Cortex of kidney (tissue), 1 donor: ENCODE data around the gene TTLL11.

Experiments
- DNase-seq: peaks from one replicate; lab custom pipeline; 2025; lab: John Stamatoyannopoulos, UW

Gene TTLL11

DNA sequence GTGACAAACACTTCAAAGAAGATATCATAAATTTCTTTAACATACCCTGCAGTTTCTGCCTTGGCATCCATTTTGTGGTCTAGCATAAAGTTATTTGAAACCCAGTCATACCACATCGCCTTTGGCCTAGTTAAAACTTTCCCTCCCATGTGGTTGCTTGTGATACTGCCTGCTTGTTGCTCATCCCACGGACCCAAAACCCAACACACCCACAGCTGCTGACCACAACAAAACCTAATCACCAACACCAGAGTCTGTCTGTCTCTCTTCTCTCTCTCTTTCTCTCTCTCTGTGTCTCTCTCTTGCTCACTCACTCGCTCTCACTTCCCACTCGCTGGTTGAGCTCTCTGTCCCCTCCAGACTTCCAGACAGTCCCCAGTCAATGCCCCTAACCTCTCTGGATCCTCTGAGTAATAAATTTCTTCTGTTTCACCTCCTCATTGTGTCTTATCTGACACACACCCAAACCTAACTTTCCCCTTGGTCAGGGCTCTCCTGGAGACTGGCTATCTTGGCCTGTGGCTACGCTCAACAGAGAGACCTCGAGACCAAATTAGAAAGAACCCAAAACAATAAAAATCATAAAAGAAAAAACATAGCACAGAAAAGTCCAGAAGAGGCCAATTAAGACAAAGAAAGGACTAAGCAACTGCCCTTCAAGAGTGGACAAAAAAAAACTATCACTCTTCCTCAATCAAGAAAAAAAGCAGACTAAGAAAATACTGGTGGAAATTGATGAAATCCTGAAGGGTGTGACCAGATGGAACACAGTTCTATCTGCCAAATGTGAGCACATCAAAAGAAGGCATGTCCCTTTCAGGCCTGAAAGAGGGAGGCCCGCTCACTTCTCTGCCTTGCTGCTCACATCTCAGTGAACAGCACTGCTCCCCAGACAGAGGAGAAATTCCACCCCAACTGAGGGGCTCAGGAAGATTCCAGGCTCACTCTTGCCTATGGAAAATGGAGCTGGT lies 41.5 kb downstream of the TTLL11 start:
- no peak for DNase-seq

GRCh38 chr9:122050167-122050566 lies 42.9 kb downstream of the TTLL11 start:
- DNase-seq = no peak

DNA sequence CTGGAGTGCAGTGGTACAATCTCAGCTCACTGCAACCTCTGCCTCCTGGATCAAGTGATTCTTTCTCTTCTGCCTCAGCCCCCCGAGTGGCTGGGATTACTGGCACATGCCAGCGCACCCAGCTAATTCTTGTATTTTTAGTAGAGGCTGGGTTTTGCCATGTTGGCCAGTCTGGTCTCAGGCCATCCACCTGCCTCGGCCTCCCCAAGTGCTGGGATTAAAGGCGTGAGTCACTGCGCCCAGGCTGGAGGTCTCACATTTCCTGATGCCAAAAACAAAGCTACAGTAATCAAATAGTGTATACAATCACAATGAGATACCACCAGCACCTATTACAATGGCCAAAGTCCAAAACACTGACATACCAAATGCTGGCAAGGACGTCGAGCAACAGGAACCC lies 51.1 kb downstream of the TTLL11 start:
- no peak for DNase-seq

GRCh38 chr9:122040561-122041242 lies 52.4 kb downstream of the TTLL11 start:
- no peak for DNase-seq

DNA sequence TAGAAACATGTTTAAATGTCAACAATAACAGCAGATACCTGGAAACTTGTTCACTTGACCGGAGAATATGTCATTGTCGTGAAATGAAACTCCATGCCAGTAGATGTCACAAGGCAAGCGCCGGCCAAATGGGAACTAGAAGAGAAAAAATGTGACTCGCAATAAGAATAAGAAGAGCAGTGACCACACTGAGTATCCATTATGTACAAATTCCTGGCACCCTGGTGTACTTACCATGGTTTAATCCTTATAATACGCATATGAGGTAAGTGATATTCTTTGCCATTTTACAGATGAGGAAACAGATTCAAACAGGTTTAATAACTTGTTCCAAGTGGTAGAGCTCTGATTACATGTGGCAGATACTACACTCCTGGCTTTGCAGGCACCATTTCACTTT lies 53.9 kb downstream of the TTLL11 start:
- DNase-seq = no peak

DNA sequence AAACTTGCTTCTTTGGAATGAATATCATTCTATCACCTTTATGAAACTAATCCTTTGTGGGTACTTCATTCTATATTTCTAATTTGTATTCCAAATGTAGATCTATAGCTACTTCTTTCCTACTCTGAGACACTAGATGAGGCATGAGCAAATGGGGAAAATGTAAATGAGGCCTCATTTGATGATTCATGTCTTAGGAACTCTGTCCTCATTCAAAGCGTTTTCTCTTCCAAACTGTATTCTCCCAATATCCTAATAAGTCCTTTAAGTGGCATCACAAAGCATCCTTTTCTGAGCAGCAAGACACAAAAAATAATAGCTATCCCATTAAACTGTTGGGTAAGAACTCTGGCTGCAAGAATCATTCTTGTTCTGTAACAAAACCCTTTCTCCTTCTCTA lies 56.1 kb downstream of the TTLL11 start:
- no peak for DNase-seq

GRCh38 chr9:122036408-122036807 lies 56.7 kb downstream of the TTLL11 start:
- no peak for DNase-seq

DNA sequence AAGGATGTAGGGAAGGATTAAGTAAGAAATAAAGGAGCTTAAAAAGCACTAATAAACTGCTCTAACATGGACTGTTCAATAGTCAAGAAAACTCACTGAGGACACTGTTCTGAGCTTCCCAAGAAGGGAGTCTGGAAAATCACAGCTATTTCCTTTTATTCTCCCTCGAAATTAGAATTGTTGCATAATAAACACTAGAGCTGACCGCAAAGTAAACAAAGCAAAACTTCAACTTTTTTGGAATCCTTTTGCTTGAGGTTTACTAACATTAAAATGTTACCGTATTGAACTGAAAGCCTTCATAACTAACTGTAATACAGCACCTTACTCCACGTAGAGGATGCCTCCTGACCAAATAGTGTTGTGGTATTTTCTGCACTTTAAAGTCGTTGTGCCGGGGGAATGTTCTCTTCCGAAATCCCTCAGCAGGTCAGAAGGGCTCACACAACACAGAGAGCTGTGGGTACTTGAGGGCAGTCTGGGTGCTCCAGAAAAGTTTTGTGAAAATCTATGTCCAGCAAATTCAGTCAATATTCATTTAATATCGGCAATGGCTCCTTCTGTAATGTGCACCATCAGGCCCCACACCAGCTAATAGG lies 59.2 kb downstream of the TTLL11 start:
- DNase-seq = no peak

DNA sequence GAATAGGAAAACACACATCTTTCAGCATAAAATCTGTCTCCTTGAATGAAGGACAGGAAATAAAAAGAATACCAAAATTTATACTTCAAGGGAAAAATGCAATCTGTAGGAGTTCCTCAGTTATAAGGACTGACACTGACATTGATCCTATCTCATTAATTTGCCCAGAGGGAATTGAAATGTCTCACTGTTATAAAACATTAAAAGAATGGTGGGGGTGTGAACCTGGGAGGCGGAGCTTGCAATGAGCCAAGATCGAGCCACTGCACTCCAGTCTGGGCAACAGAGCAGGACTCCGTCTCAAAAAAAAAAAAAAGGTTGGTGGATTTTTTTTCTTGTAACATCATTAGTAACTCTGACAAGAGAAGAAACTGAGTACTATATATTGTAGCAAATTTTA lies 60.8 kb downstream of the TTLL11 start:
- no peak for DNase-seq

DNA sequence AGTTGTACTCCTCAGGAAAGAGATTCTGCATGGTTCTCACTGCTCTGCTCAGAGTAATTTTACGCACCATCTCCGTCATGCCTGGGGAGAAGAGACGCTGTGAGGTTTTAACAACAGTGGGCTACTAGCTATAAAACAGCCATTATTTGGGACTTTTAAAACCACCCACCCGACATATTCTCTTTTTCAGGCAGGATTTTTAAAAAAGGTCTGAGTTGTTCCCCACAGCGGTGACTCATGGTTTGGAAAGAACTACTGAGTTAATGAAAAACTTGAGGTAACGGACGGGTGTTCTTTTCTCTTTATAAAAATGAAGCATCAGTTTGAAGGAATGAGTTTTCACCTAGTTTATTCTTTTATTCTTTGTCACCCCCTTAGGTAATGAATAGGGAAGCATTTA lies 61.3 kb downstream of the TTLL11 start:
- no peak for DNase-seq

- DNase-seq = no peak
Observed at GRCh38 chr9:122031157-122031556, 62.0 kb downstream of the TTLL11 start.

GRCh38 chr9:122030357-122030756 lies 62.8 kb downstream of the TTLL11 start:
- no peak for DNase-seq

- no peak for DNase-seq
Observed at GRCh38 chr9:122029898-122030297, 63.2 kb downstream of the TTLL11 start.

- no peak for DNase-seq
Observed at GRCh38 chr9:122028089-122028488, 65.0 kb downstream of the TTLL11 start.

GRCh38 chr9:122020398-122020797 lies 72.7 kb downstream of the TTLL11 start:
- DNase-seq = no peak

- no peak for DNase-seq
Observed at GRCh38 chr9:122016744-122017143, 76.4 kb downstream of the TTLL11 start.

DNA sequence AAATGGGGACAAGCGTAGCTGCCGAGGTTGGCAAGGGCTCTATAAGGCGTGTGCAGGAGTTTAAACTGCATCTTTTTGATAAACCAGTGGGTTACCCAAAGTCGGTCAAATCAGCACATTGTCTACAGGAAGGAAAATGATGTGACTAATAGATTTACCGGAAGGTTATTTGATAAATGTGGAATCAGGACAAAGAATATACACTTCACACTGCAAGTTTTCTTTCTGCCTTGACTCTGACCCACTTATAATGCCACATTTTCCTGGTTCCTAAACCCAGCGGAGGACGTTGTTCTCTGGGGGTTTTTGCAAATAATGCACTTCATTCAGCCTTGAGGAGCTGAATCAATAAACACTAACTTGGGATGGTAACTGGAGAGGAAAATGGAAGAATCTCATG lies 76.8 kb downstream of the TTLL11 start:
- no peak for DNase-seq

DNA sequence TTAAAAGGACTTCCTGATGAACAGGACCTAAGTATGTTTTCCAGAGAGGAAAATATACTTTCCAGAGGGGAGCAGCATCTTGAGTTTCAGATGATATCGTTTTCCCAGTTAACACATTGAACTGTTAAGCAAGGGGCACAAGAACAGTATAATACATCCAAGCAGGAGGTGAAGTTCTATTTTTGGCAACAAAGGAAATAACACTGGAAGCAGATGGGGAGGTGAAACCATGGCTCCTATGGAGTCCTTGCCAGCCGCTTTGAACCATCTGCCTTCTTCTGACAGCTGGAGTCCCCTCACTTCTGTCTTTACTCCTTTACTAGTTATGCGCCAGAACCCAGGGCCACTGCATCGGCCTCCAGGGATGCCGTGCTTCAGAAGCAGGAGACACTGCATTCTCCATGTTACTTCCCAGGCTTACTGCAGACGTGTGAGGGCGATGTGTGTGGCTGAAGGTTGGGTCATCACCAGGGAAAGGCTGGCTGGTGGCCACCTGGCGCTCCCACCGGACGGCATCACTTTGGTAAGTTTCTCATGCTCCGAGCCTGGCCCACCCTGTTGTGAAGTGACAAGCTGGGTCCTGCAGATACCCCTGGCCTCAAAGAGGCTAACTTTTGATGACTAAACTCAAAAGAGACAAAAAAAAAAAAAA lies 77.8 kb downstream of the TTLL11 start:
- DNase-seq = no peak

GRCh38 chr9:122011818-122012498 lies 81.2 kb downstream of the TTLL11 start:
- DNase-seq = no peak

- DNase-seq = no peak
Observed at GRCh38 chr9:122008559-122008958, 84.5 kb downstream of the TTLL11 start.

DNA sequence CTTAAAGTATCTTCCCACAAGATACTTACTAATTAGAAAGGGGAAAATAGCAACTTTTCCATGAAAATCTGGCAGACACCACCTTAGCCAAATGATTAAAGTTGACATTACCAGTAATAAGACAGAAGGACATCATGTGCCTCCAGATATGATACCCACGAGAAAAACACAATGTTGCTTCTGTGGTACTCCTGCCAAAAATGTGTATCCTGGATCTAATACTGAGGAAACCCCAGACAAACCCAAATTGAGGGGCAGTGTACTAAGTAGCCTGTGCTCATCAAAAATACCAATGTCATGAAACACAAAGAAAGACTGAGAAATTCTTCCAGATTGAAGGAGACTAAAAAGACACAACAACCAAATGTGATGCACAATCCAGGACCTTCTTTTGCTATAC lies 85.3 kb downstream of the TTLL11 start:
- no peak for DNase-seq

- DNase-seq = no peak
Observed at GRCh38 chr9:122005597-122005996, 87.5 kb downstream of the TTLL11 start.
